Bone marrow (tissue), 2 donors: ENCODE results near the gene ZNF518B.

Experiments
- DNase-seq, 2 donors: peaks; one replicate each; lab custom pipeline; 2025; lab: John Stamatoyannopoulos, UW

Gene ZNF518B

GRCh38 chr4:10457255-10457801 lies at the start of gene ZNF518B:
ZNF518B (minus strand) TSS chr4:10457426; CDS start chr4:10446328, 11,098 bp downstream.
- peak in 1 of 2 donors; percentile 29 for DNase-seq

- no peak for DNase-seq
Observed at GRCh38 chr4:10506077-10506476, 48.9 kb upstream of the ZNF518B start.

GRCh38 chr4:10504570-10505179 lies 47.4 kb upstream of the ZNF518B start:
- no peak for DNase-seq

GRCh38 chr4:10502717-10503116 lies 45.5 kb upstream of the ZNF518B start:
- DNase-seq: no peak

- DNase-seq: no peak
Observed at GRCh38 chr4:10500776-10501175, 43.5 kb upstream of the ZNF518B start.

GRCh38 chr4:10496200-10496599 lies 39.0 kb upstream of the ZNF518B start:
- no peak for DNase-seq

GRCh38 chr4:10495651-10496050 lies 38.4 kb upstream of the ZNF518B start:
- DNase-seq: no peak

- DNase-seq: no peak
Observed at GRCh38 chr4:10492464-10492863, 35.2 kb upstream of the ZNF518B start.

- DNase-seq: no peak
Observed at GRCh38 chr4:10491401-10491800, 34.2 kb upstream of the ZNF518B start.

- DNase-seq: no peak
Observed at GRCh38 chr4:10490996-10491395, 33.8 kb upstream of the ZNF518B start.

GRCh38 chr4:10482913-10483312 lies 25.7 kb upstream of the ZNF518B start:
- DNase-seq: no peak

- no peak for DNase-seq
Observed at GRCh38 chr4:10480616-10481015, 23.4 kb upstream of the ZNF518B start.

GRCh38 chr4:10478621-10479020 lies 21.4 kb upstream of the ZNF518B start:
- DNase-seq: no peak

- no peak for DNase-seq
Observed at GRCh38 chr4:10470505-10470904, 13.3 kb upstream of the ZNF518B start.

GRCh38 chr4:10466161-10466560 lies 8.9 kb upstream of the ZNF518B start:
- no peak for DNase-seq

- DNase-seq: no peak
Observed at GRCh38 chr4:10462876-10463275, 5.7 kb upstream of the ZNF518B start.

GRCh38 chr4:10461850-10462400 lies 4.7 kb upstream of the ZNF518B start:
- DNase-seq: no peak

- DNase-seq: peak in 1 of 2 donors; percentile 19
Observed at GRCh38 chr4:10461091-10461849, 4.0 kb upstream of the ZNF518B start.

- DNase-seq: no peak
Observed at GRCh38 chr4:10460313-10461047, 3.3 kb upstream of the ZNF518B start.

- DNase-seq: no peak
Observed at GRCh38 chr4:10459305-10459704, 2.1 kb upstream of the ZNF518B start.

GRCh38 chr4:10458177-10458576 lies 951 bp upstream of the ZNF518B start:
- DNase-seq: no peak

GRCh38 chr4:10456595-10457254 lies 501 bp downstream of the ZNF518B start:
- DNase-seq: no peak
